ENCODE data around the gene PMM2. TPM values are rescaled to one million over a fixed set of nuclear protein-coding genes. Genes with fewer than 3 reads are reported as not detected.
"Not testable (repeated sequence)": the region's sequence is repeated elsewhere in the genome, so short reads cannot be mapped to it uniquely, and the experiment has no call there.

The PMM2 gene
- total and polyA plus RNA-seq, 2 experiments from 2014 or later = 39.6 to 46.4 TPM

DNA sequence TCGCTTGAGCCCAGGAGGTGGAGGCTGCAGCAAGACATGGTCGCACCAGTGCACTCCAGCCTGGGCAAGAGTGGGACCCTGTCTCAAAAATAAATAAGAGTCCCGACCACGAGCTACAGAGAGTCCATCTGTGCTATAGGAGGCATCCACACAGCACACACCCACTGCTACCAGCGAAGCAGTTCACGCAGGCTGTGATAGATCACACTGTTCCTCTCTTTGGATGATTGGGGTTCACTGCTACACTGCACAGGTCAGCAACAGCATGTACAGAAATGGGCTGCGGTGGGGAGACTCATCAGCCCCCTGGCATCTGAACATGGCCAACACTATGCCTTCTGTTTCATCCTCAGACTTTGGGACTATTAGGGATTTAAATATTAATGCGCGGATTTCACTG is 33.8 kb downstream of the PMM2 start:
- Histone ChIP-seq H3K9ac (no peak overlapping the region), H3K9me2 (ENCODE audit: insufficient read depth) (no peaks in the 10 kb centered on the region), H3K4me2 (ENCODE audit: unreplicated experiment) (no peak overlapping the region), H3F3A (ENCODE audit: insufficient read depth) (peaks cover 23% of the 10 kb centered on the region), H3K9me3 (ENCODE audit: low read depth) (no peaks in the 10 kb centered on the region), H3K36me3 (ENCODE audit: low read depth) (peaks cover 9% of the 10 kb centered on the region; the same call in 1 of the 2 replicates), H3K4me1 (ENCODE audit: insufficient read depth) (peaks cover 12% of the 10 kb centered on the region), H4K20me1 (ENCODE audit: insufficient read depth) (no peaks in the 10 kb centered on the region; the same call in 1 of the 2 replicates), H3K27me3 (replicated peaks; ENCODE audit: insufficient read depth) (no peaks in the 10 kb centered on the region), H3K27ac (no peak overlapping the region), H3K79me2 (ENCODE audit: insufficient read depth) (peaks cover 74% of the 10 kb centered on the region), H3K4me3 (no peak overlapping the region), H2AFZ (no peak overlapping the region)
- 96 to 97% methylated on average over 9 of the region's 9 CpGs for WGBS, 2 experiments (ENCODE audit: low coverage in 1 of 2, low lambda C conversion rate in 2 of 2, missing lambda C conversion rate in 2 of 2)
- in situ Hi-C loops (cut with MboI) = no loop called here
- TF ChIP-seq EZH2 (IDR thresholded peaks at IDR 0.05; ENCODE audit: insufficient read depth, poor library complexity, severe bottlenecking) (no peak), EZH2phosphoT487 (IDR thresholded peaks at IDR 0.05; ENCODE audit: insufficient read depth, low read depth) (no peak)
- DNase-seq = no peak

- Histone ChIP-seq H3K4me3 (no peak overlapping the region), H3K36me3 (ENCODE audit: low read depth) (peaks cover 9% of the 10 kb centered on the region; the same call in 1 of the 2 replicates), H3K27ac (no peak overlapping the region), H4K20me1 (ENCODE audit: insufficient read depth) (no peaks in the 10 kb centered on the region; the same call in 1 of the 2 replicates), H3K9me2 (ENCODE audit: insufficient read depth) (no peaks in the 10 kb centered on the region), H2AFZ (no peak overlapping the region), H3K4me2 (ENCODE audit: unreplicated experiment) (no peak overlapping the region), H3K9ac (no peak overlapping the region), H3K9me3 (ENCODE audit: low read depth) (no peaks in the 10 kb centered on the region), H3K27me3 (replicated peaks; ENCODE audit: insufficient read depth) (no peaks in the 10 kb centered on the region), H3K79me2 (ENCODE audit: insufficient read depth) (peaks cover 74% of the 10 kb centered on the region), H3F3A (ENCODE audit: insufficient read depth) (peaks cover 20% of the 10 kb centered on the region), H3K4me1 (ENCODE audit: insufficient read depth) (peaks cover 12% of the 10 kb centered on the region)
- 69 to 75% methylated on average over 17 to 18 of the region's 18 CpGs for WGBS, 2 experiments (ENCODE audit: low coverage in 1 of 2, low lambda C conversion rate in 2 of 2, missing lambda C conversion rate in 2 of 2)
- in situ Hi-C loops (cut with MboI) = no loop called here
- no peak for DNase-seq
- TF ChIP-seq EZH2 (IDR thresholded peaks at IDR 0.05; ENCODE audit: insufficient read depth, poor library complexity, severe bottlenecking) (no peak), EZH2phosphoT487 (IDR thresholded peaks at IDR 0.05; ENCODE audit: insufficient read depth, low read depth) (no peak)
Observed at GRCh38 chr16:8831871-8832716, 34.5 kb downstream of the PMM2 start.

DNA sequence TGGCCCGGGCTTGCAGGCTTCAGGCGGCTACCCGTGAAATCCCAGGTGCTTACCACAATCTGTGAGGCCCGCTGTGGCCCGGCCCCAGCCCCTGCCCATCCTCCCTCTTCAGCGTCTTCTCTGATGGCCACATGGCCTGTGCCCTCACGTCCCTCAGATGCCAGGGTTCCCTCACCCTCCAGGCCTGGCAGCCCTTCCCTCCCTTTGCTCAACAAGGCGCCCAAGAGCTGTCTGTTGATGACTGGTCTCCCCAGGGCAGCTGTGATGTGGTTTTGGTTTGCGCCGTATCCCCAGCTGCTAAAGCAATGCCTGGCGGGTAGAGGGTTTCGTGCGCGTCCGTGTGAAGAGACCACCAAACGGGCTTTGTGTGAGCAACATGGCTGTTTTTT is 35.1 kb downstream of the PMM2 start:
- H3K27me3 ChIP-seq (replicated peaks; ENCODE audit: insufficient read depth) = no peaks in the 10 kb centered on the region
- no peak overlapping the region for H3K4me3 ChIP-seq
- peaks cover 12% of the 10 kb centered on the region for H3K4me1 ChIP-seq (ENCODE audit: insufficient read depth)
- no peak for DNase-seq
- no peak overlapping the region for H3K9ac ChIP-seq
- no peak overlapping the region for H2AFZ ChIP-seq
- no peaks in the 10 kb centered on the region; the same call in 1 of the 2 replicates for H4K20me1 ChIP-seq (ENCODE audit: insufficient read depth)
- in situ Hi-C loops (cut with MboI) = no loop called here
- peaks cover 9% of the 10 kb centered on the region; the same call in 1 of the 2 replicates for H3K36me3 ChIP-seq (ENCODE audit: low read depth)
- peaks cover 20% of the 10 kb centered on the region for H3F3A ChIP-seq (ENCODE audit: insufficient read depth)
- H3K79me2 ChIP-seq (ENCODE audit: insufficient read depth) = peaks cover 80% of the 10 kb centered on the region
- no peaks in the 10 kb centered on the region for H3K9me3 ChIP-seq (ENCODE audit: low read depth)
- 89 to 92% methylated on average over 16 of the region's 16 CpGs for WGBS, 2 experiments (ENCODE audit: low coverage in 1 of 2, low lambda C conversion rate in 2 of 2, missing lambda C conversion rate in 2 of 2)
- H3K4me2 ChIP-seq (ENCODE audit: unreplicated experiment) = no peak overlapping the region
- no peak overlapping the region for H3K27ac ChIP-seq
- TF ChIP-seq EZH2phosphoT487 (IDR thresholded peaks at IDR 0.05; ENCODE audit: insufficient read depth, low read depth) = no peak
- no peak for TF ChIP-seq EZH2 (IDR thresholded peaks at IDR 0.05; ENCODE audit: insufficient read depth, poor library complexity, severe bottlenecking)
- H3K9me2 ChIP-seq (ENCODE audit: insufficient read depth) = no peaks in the 10 kb centered on the region

DNA sequence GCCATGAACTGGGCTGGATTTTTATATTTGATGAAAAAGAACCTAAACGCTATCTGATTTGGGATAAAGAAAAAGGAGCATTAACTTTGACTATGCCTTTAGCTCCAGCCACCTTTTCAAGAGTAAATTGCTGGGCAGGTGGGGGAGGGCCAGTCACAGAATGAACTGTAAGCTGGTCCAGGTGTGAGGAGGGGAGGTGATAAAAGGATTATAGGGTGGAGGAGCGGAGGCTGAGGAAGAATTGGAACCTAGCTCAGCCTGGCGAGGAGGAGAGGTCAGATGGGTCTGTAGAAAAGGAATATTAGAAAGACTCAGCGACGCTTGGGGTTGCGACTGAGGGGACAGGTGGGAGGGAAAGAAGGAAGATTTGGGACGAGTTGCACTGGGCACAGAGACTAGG is 39.2 kb downstream of the PMM2 start:
- H3K4me2 ChIP-seq (ENCODE audit: unreplicated experiment); in situ Hi-C loops (cut with MboI); H3K9ac ChIP-seq; DNase-seq; H2AFZ ChIP-seq; H3K9me3 ChIP-seq (ENCODE audit: low read depth); H3K36me3 ChIP-seq (ENCODE audit: low read depth); H4K20me1 ChIP-seq (ENCODE audit: insufficient read depth); H3K4me1 ChIP-seq (ENCODE audit: insufficient read depth); H3K9me2 ChIP-seq (ENCODE audit: insufficient read depth); H3K4me3 ChIP-seq; H3K27me3 ChIP-seq (replicated peaks; ENCODE audit: insufficient read depth); H3K27ac ChIP-seq: not testable (repeated sequence)
- H3K79me2 ChIP-seq (ENCODE audit: insufficient read depth) = peaks cover 77% of the 10 kb centered on the region
- peaks cover 13% of the 10 kb centered on the region for H3F3A ChIP-seq (ENCODE audit: insufficient read depth)
- WGBS, 2 experiments (ENCODE audit: low coverage in 1 of 2, low lambda C conversion rate in 2 of 2, missing lambda C conversion rate in 2 of 2) = 80 to 84% methylated on average over 3 to 7 of the region's 7 CpGs

- H3K9me3 ChIP-seq (ENCODE audit: low read depth); H3K27me3 ChIP-seq (replicated peaks; ENCODE audit: insufficient read depth); H3K36me3 ChIP-seq (ENCODE audit: low read depth); H3K4me1 ChIP-seq (ENCODE audit: insufficient read depth); H3F3A ChIP-seq (ENCODE audit: insufficient read depth); H3K9me2 ChIP-seq (ENCODE audit: insufficient read depth); DNase-seq; in situ Hi-C loops (cut with MboI); H3K4me3 ChIP-seq; H2AFZ ChIP-seq; H3K9ac ChIP-seq; H3K27ac ChIP-seq; H3K4me2 ChIP-seq (ENCODE audit: unreplicated experiment); H4K20me1 ChIP-seq (ENCODE audit: insufficient read depth): not testable (repeated sequence)
- peaks cover 76% of the 10 kb centered on the region for H3K79me2 ChIP-seq (ENCODE audit: insufficient read depth)
- WGBS, 2 experiments (ENCODE audit: low coverage in 1 of 2, low lambda C conversion rate in 2 of 2, missing lambda C conversion rate in 2 of 2) = 94% methylated on average over 15 of the region's 15 CpGs
Observed at GRCh38 chr16:8837594-8837993, 40.0 kb downstream of the PMM2 start.

GRCh38 chr16:8842016-8842415 is 44.4 kb downstream of the PMM2 start:
- H3K4me3 ChIP-seq; H3K27me3 ChIP-seq (replicated peaks; ENCODE audit: insufficient read depth); H2AFZ ChIP-seq; H3K36me3 ChIP-seq (ENCODE audit: low read depth); H4K20me1 ChIP-seq (ENCODE audit: insufficient read depth); H3K9me3 ChIP-seq (ENCODE audit: low read depth); H3K9me2 ChIP-seq (ENCODE audit: insufficient read depth); in situ Hi-C loops (cut with MboI); H3K27ac ChIP-seq; H3K9ac ChIP-seq; H3K4me1 ChIP-seq (ENCODE audit: insufficient read depth); H3K4me2 ChIP-seq (ENCODE audit: unreplicated experiment): not testable (repeated sequence)
- peak; percentile 38 for DNase-seq
- peaks cover 87% of the 10 kb centered on the region for H3K79me2 ChIP-seq (ENCODE audit: insufficient read depth)
- peaks cover 19% of the 10 kb centered on the region; the same call in 1 of the 2 replicates for H3F3A ChIP-seq (ENCODE audit: insufficient read depth)
- 66 to 85% methylated on average over 3 to 4 of the region's 4 CpGs for WGBS, 2 experiments (ENCODE audit: low coverage in 1 of 2, low lambda C conversion rate in 2 of 2, missing lambda C conversion rate in 2 of 2)

- H4K20me1 ChIP-seq (ENCODE audit: insufficient read depth); H3K27ac ChIP-seq; DNase-seq; H3K36me3 ChIP-seq (ENCODE audit: low read depth); H3K4me1 ChIP-seq (ENCODE audit: insufficient read depth); H2AFZ ChIP-seq; H3K4me3 ChIP-seq; H3K9ac ChIP-seq; H3K4me2 ChIP-seq (ENCODE audit: unreplicated experiment); H3K9me2 ChIP-seq (ENCODE audit: insufficient read depth); H3K27me3 ChIP-seq (replicated peaks; ENCODE audit: insufficient read depth); H3K9me3 ChIP-seq (ENCODE audit: low read depth); in situ Hi-C loops (cut with MboI): not testable (repeated sequence)
- H3F3A ChIP-seq (ENCODE audit: insufficient read depth) = peaks cover 29% of the 10 kb centered on the region
- WGBS, 2 experiments (ENCODE audit: low coverage in 1 of 2, low lambda C conversion rate in 2 of 2, missing lambda C conversion rate in 2 of 2) = 97 to 98% methylated on average over 6 to 8 of the region's 12 CpGs
- H3K79me2 ChIP-seq (ENCODE audit: insufficient read depth) = peaks cover 88% of the 10 kb centered on the region
Observed at GRCh38 chr16:8843296-8843695, 45.7 kb downstream of the PMM2 start.
